Ovary (tissue), 9 donors: ENCODE measurements around the gene STK38. TPM values are rescaled to one million over a fixed set of nuclear protein-coding genes. Genes with fewer than 3 reads are reported as not detected.

Source experiments
- DNase-seq, 5 donors: peaks; one replicate each; pipeline ENCODE4 v3.0.0-alpha.2; 2019 to 2020
- H3K27ac ChIP-seq, 2 donors: fragments of 200-600 bp; one replicate each; pipeline versions ENCODE4 v1.5.1 to v1.8.0; 2019 to 2022
- H3K27me3 ChIP-seq: fragments of 200-600 bp; one replicate; pipeline ENCODE4 v1.8.0; 2022
- H3K36me3 ChIP-seq: fragments of 200-600 bp; sonication (generic); one replicate; pipeline ENCODE4 v1.5.1; 2019
- H3K4me1 ChIP-seq: one replicate; pipeline ENCODE4 v1.8.1; 2013; ENCODE audit warnings: mild to moderate bottlenecking, moderate library complexity; ENCODE audit not compliant: insufficient read depth
- H3K4me3 ChIP-seq: fragments of 200-600 bp; sonication (generic); one replicate; pipeline ENCODE4 v1.5.1; 2017
- H3K9me3 ChIP-seq, 2 donors: fragments of 200-600 bp in 1 of 2; sonication (generic) in 1 of 2; one replicate each; pipeline versions ENCODE4 v1.5.1 to v1.8.1; 2013 to 2019; ENCODE audit warnings: mild to moderate bottlenecking in 1 of 2, moderate library complexity in 1 of 2
- EP300 ChIP-seq: sonication (generic); formaldehyde crosslinking; IDR thresholded peaks from one replicate; pipeline ENCODE4 v1.6.1; 2017; ENCODE audit warnings: antibody characterized with exemption
- POLR2A ChIP-seq: fragments of 450-650 bp; IDR thresholded peaks from one replicate; pipeline ENCODE4 v1.6.1; 2017; ENCODE audit warnings: antibody characterized with exemption, mild to moderate bottlenecking, moderate library complexity
- WGBS, 3 donors: extraction: QIAGEN DNeasy Blood & Tissue Kit in 1 of 3; methylation state at CpG; one replicate each; pipeline versions ENCODE4 v1.1.5 to v1.1.7; 2013 to 2017; 5-methylcytosine and 5-hydroxymethylcytosine counted together
- intact Hi-C, 4 donors: fragments of 100-400 bp; cut with DNase I; formaldehyde crosslinking; loops; one replicate each; pipeline versions ENCODE4 v1.11.0 to v1.15.1; 2022 to 2023
- polyA plus RNA-seq, 2 donors: library from polyadenylated mRNA; stranded (reverse); fragments of 200-250 nt in 1 of 2; fragments of 350-450 nt in 1 of 2; fragmentation: Illumina TruSeq in 1 of 2; extraction: RNeasy Lipid Tissue Mini Kit (QIAGEN cat#74804) in 1 of 2; gene quantifications; one replicate each; pipeline ENCODE4 v1.2.3, GENCODE V29; 2013 to 2014
- total RNA-seq, 7 donors: library from RNA; depleted of rRNA in 2 of 7; stranded (reverse); fragments of >200 nt in 2 of 7; fragmentation: NEBNext Ultra II Directional in 3 of 7; extraction: Animal tissue kit (Norgen Biotek cat#: 25700) in 3 of 7; gene quantifications; one replicate each; pipeline versions ENCODE4 v1.1.0 to v1.2.4, GENCODE V29; 2016 to 2023
- TF ChIP-seq, protein P1 (sequence below), 3 donors: fragments of 450-650 bp in 2 of 3; fragments of 200-600 bp in 1 of 3; IDR thresholded peaks; one replicate each; pipeline versions ENCODE4 v1.5.1 to v1.8.0; 2016 to 2022; ENCODE audit warnings: antibody characterized with exemption in 3 of 3, mild to moderate bottlenecking in 1 of 3
- donor health status: DM: no; HTN: no; CAD: no; lungs with moderate emphysema.
- donor health status: DM: no; HTN: no; CAD: no.
- donor health status: Bipolar disorder and iron deficiency.
- donor health status: DM: yes; HTN: yes; CAD: no.
- donor health status: DM: no; HTN: no; CAD: no.
- donor health status: DM: yes; HTN: yes; CAD: no.

The STK38 gene
- total and polyA plus RNA-seq, 9 donors: 8.9 to 35.4 (median 15.5) TPM

DNA sequence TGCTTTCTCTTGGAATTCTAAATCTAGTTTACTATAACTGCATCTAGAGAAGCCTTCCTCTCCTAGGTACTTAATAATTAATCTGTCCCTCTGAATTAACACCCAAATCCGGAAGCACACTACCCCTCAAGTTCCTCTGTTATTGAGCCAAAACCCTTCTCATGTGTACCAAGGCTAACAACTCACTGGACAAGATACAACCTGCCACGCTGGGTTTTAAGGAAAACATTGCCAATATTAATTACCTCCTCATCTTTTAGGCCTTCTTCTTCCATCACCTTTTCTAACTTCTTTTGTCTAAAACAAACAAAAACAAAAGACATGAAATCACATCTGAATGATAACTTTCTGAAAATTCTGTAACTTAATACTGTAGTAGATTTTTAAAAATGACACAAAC, 21.9 kb downstream of the STK38 start:
- 66 to 73% (median 66%) methylated on average over 2 of the region's 2 CpGs for WGBS, 3 donors
- no peaks in the 10 kb centered on the region for H3K36me3 ChIP-seq

DNA sequence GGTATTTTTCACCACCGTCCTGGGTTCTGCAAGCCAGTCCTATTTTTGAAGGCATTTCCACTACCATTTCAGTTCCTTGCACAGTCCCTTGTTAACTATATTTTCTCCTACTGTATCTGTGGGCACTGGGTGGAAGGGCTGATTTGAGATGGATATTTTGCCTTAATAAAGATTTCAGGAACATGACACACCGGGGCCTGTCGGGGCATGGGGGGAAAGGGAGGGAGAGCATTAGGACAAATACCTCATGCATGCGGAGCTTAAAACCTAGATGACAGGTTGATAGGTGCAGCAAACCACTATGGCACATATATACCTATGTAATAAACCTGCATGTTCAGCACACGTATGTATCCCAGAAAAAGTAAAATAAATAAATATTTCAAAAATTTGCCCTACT, 22.4 kb downstream of the STK38 start:
- Histone ChIP-seq H3K4me3 (no peak overlapping the region), H3K36me3 (no peaks in the 10 kb centered on the region), H3K27ac (no peak overlapping the region), H3K9me3 (no peaks in the 10 kb centered on the region), H3K4me1 (no peaks in the 10 kb centered on the region), H3K27me3 (no peaks in the 10 kb centered on the region)
- WGBS, 3 donors: 81 to 90% (median 86%) methylated on average over 5 of the region's 5 CpGs
- no peak for DNase-seq
- TF ChIP-seq POLR2A: no peak
- TF ChIP-seq, protein P1, sequence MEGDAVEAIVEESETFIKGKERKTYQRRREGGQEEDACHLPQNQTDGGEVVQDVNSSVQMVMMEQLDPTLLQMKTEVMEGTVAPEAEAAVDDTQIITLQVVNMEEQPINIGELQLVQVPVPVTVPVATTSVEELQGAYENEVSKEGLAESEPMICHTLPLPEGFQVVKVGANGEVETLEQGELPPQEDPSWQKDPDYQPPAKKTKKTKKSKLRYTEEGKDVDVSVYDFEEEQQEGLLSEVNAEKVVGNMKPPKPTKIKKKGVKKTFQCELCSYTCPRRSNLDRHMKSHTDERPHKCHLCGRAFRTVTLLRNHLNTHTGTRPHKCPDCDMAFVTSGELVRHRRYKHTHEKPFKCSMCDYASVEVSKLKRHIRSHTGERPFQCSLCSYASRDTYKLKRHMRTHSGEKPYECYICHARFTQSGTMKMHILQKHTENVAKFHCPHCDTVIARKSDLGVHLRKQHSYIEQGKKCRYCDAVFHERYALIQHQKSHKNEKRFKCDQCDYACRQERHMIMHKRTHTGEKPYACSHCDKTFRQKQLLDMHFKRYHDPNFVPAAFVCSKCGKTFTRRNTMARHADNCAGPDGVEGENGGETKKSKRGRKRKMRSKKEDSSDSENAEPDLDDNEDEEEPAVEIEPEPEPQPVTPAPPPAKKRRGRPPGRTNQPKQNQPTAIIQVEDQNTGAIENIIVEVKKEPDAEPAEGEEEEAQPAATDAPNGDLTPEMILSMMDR (IDR thresholded peaks at IDR 0.05): no peak
- no peak for TF ChIP-seq EP300
- intact Hi-C loops: no loop called here

More for the DNA sequence above, 21.9 kb downstream of the STK38 start:
- Histone ChIP-seq H3K27me3 (no peaks in the 10 kb centered on the region), H3K9me3 (no peaks in the 10 kb centered on the region), H3K4me1 (no peaks in the 10 kb centered on the region), H3K4me3 (no peak overlapping the region), H3K27ac (no peak overlapping the region)
- DNase-seq: no peak
- TF ChIP-seq, protein P1 (IDR thresholded peaks at IDR 0.05): no peak
- TF ChIP-seq EP300: no peak
- TF ChIP-seq POLR2A: no peak
- intact Hi-C loops: no loop called here

DNA sequence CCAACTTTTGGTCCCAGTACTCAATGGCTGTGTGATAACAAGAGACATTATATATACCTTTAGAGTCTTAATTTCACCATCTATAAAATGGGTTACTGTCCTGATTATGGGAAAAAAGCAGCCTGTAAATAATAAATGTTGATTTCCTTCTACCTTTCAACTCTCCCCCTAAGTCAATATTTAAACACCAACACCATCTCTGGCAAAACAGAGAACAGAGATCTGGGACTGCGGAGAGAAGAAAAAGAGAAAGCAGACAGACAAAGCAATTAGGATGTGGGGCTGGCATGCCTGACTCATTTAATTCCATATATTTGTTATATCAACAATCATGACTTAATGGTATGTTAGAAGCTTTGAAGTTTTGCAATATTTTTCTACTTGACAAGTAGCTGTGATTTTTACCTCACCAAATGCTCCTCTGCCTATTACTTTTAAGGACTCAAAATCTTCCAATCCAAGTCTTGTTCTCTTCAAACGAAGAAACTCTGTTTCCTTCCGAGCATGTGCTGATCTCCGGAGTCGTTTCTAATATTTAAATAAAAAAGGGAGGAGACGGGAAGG, 23.3 kb downstream of the STK38 start:
- Histone ChIP-seq H3K9me3 (no peaks in the 10 kb centered on the region), H3K36me3 (no peaks in the 10 kb centered on the region), H3K27me3 (no peaks in the 10 kb centered on the region), H3K4me3 (no peak overlapping the region), H3K4me1 (no peaks in the 10 kb centered on the region), H3K27ac (no peak overlapping the region)
- no peak for TF ChIP-seq POLR2A
- TF ChIP-seq, protein P1 (IDR thresholded peaks at IDR 0.05): no peak
- no peak for TF ChIP-seq EP300
- intact Hi-C loops: no loop called here
- no peak for DNase-seq
- WGBS, 3 donors: 59 to 74% (median 73%) methylated on average over 6 of the region's 6 CpGs

DNA sequence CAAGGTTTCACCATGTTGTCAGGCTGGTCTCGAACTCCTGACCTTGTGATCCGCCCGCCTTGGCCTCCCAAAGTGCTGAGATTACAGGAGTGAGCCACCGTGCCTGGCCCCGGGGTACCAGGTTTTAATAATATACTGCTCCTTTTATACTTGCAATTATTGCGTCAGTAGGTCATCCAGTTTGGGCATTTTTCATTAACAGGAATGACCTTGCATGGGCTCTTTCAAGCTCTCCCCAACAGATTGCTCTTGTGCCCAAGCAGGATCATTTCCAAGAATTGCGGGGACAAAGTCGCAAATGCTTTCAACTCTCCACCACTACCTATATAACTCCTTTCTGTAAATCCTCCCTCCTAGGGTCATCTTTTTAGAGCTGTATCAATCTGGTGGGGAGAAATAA, 23.8 kb downstream of the STK38 start:
- no peaks in the 10 kb centered on the region for H3K4me1 ChIP-seq
- DNase-seq: no peak
- H3K27ac ChIP-seq: no peak overlapping the region
- no peak overlapping the region for H3K4me3 ChIP-seq
- no peaks in the 10 kb centered on the region for H3K9me3 ChIP-seq
- intact Hi-C loops: no loop called here
- no peak for TF ChIP-seq POLR2A
- TF ChIP-seq EP300: no peak
- TF ChIP-seq, protein P1 (IDR thresholded peaks at IDR 0.05): no peak
- no peaks in the 10 kb centered on the region for H3K27me3 ChIP-seq
- no peaks in the 10 kb centered on the region for H3K36me3 ChIP-seq
- 98% methylated on average over 8 of the region's 8 CpGs for WGBS, 3 donors
